Mesenchymal stem cell (in vitro differentiated cells and primary cell): ENCODE measurements around the gene TGFBR1.
A peak's percentile ranks its signal among the peaks of the same experiment; 100 is the strongest.

Experiments used
- DNase-seq: peaks from one replicate; pipeline ENCODE4 v3.0.0-alpha.2; 2013
- H2AFZ ChIP-seq: one replicate; pipeline ENCODE4 v1.6.1; 2013; ENCODE audit warnings: low read depth, mild to moderate bottlenecking, control low read depth, inconsistent platforms, low read length, moderate library complexity
- H2AK5ac ChIP-seq: 2 replicates; pipeline ENCODE4 v1.6.1; 2013; ENCODE audit warnings: low read length, moderate library complexity, mild to moderate bottlenecking, inconsistent platforms; ENCODE audit not compliant: severe bottlenecking
- H2BK120ac ChIP-seq: one replicate; pipeline ENCODE4 v1.6.1; 2013; ENCODE audit warnings: low read depth, mild to moderate bottlenecking, inconsistent platforms, low read length, moderate library complexity
- H2BK12ac ChIP-seq, 2 experiments: one replicate each; pipeline ENCODE4 v1.6.1; 2013; ENCODE audit warnings: inconsistent platforms in 2 of 2, low read length in 2 of 2, mild to moderate bottlenecking in 2 of 2, moderate library complexity in 2 of 2, control low read depth in 1 of 2
- H2BK15ac ChIP-seq: one replicate; pipeline ENCODE4 v1.6.1; 2013; ENCODE audit warnings: mild to moderate bottlenecking, low read depth, inconsistent platforms; ENCODE audit not compliant: poor library complexity, severe bottlenecking
- H2BK5ac ChIP-seq: 2 replicates; pipeline ENCODE4 v1.6.1; 2013; ENCODE audit warnings: low read depth, mild to moderate bottlenecking, low read length, control low read depth, inconsistent platforms; ENCODE audit not compliant: poor library complexity, severe bottlenecking
- H3K14ac ChIP-seq, 2 experiments: one replicate each; pipeline ENCODE4 v1.6.1; 2013; ENCODE audit warnings: inconsistent platforms in 2 of 2, low read length in 2 of 2, control low read depth in 1 of 2, mild to moderate bottlenecking in 1 of 2, moderate library complexity in 1 of 2
- H3K18ac ChIP-seq, 2 experiments: one replicate each; pipeline ENCODE4 v1.6.1; 2013; ENCODE audit warnings: inconsistent platforms in 2 of 2, low read length in 2 of 2, control low read depth in 1 of 2, low read depth in 1 of 2, mild to moderate bottlenecking in 1 of 2
- H3K23ac ChIP-seq, 2 experiments: one replicate each; pipeline ENCODE4 v1.6.1; 2013; ENCODE audit warnings: inconsistent platforms in 2 of 2, low read length in 2 of 2, mild to moderate bottlenecking in 2 of 2, moderate library complexity in 2 of 2, control low read depth in 1 of 2
- H3K27ac ChIP-seq: 2 replicates; pipeline ENCODE4 v1.5.1; 2013; ENCODE audit warnings: mild to moderate bottlenecking, moderate library complexity, low read length, control low read depth, inconsistent platforms; ENCODE audit not compliant: poor library complexity, severe bottlenecking
- H3K27me3 ChIP-seq, 2 experiments: 2 replicates each; pipeline versions ENCODE4 v1.6.1 to v1.7.0; 2013; ENCODE audit warnings: low read length in 2 of 2, mild to moderate bottlenecking in 2 of 2, moderate library complexity in 2 of 2, control low read depth in 1 of 2, inconsistent platforms in 1 of 2; ENCODE audit not compliant: control insufficient read depth in 1 of 2, insufficient read depth in 1 of 2
- H3K36me3 ChIP-seq, 2 experiments: 2 replicates each; pipeline versions ENCODE4 v1.6.1 to v1.7.0; 2013; ENCODE audit warnings: low read length in 2 of 2, control low read depth in 1 of 2, inconsistent platforms in 1 of 2, low read depth in 1 of 2, mild to moderate bottlenecking in 1 of 2; ENCODE audit not compliant: insufficient read depth in 2 of 2, control insufficient read depth in 1 of 2
- H3K4ac ChIP-seq, 2 experiments: one replicate each; pipeline ENCODE4 v1.6.1; 2013; ENCODE audit warnings: inconsistent platforms in 2 of 2, low read length in 2 of 2, mild to moderate bottlenecking in 2 of 2, moderate library complexity in 2 of 2, control low read depth in 1 of 2, low read depth in 1 of 2
- H3K4me1 ChIP-seq: 2 replicates; pipeline ENCODE4 v1.6.1; 2013; ENCODE audit warnings: low read depth, low read length, control low read depth; ENCODE audit not compliant: control insufficient read depth, insufficient read depth
- H3K4me2 ChIP-seq: 2 replicates; pipeline ENCODE4 v1.6.1; 2013; ENCODE audit warnings: low read length, mild to moderate bottlenecking, inconsistent platforms; ENCODE audit not compliant: poor library complexity, severe bottlenecking
- H3K4me3 ChIP-seq, 2 experiments: 2 replicates each; pipeline versions ENCODE4 v1.5.1 to v1.7.0; 2013; ENCODE audit warnings: low read length in 2 of 2, mild to moderate bottlenecking in 2 of 2, control low read depth in 1 of 2, low read depth in 1 of 2; ENCODE audit not compliant: insufficient read depth in 1 of 2
- H3K79me1 ChIP-seq: replicated peaks from 2 replicates; pipeline ENCODE4 v1.6.1; 2013; ENCODE audit warnings: mild to moderate bottlenecking, control low read depth, low read length, inconsistent platforms; ENCODE audit not compliant: poor library complexity, severe bottlenecking
- H3K9ac ChIP-seq: 2 replicates; pipeline ENCODE4 v1.7.0; 2013; ENCODE audit warnings: mild to moderate bottlenecking, low read length, moderate library complexity
- H3K9me3 ChIP-seq: 2 replicates; pipeline ENCODE4 v1.7.0; 2013; ENCODE audit warnings: mild to moderate bottlenecking, low read length; ENCODE audit not compliant: control insufficient read depth
- H4K8ac ChIP-seq: one replicate; pipeline ENCODE4 v1.6.1; 2013; ENCODE audit warnings: inconsistent platforms, mild to moderate bottlenecking, low read length, moderate library complexity
- H4K91ac ChIP-seq: one replicate; pipeline ENCODE4 v1.6.1; 2013; ENCODE audit warnings: mild to moderate bottlenecking, low read length, inconsistent platforms
- WGBS: methylation state at CpG from one replicate; pipeline ENCODE4 v1.1.7; 2013; ENCODE audit warnings: mixed read lengths; 5-methylcytosine and 5-hydroxymethylcytosine counted together

TGFBR1 gene

GRCh38 chr9:99184110-99184474 is 79.2 kb downstream of the TGFBR1 start:
- Histone ChIP-seq H3K18ac (no peak overlapping the region), H3K4ac (no peak overlapping the region), H3K27me3 (peaks cover 8 to 36% of the 10 kb centered on the region in 2 experiments), H3K4me1 (peaks cover 9% of the 10 kb centered on the region), H4K91ac (no peak overlapping the region), H2BK12ac (no peak overlapping the region), H3K79me1 (no peaks in the 10 kb centered on the region), H2AK5ac (no peak overlapping the region), H3K4me2 (no peak overlapping the region), H3K23ac (no peak overlapping the region), H3K27ac (no peak overlapping the region), H2BK15ac (no peak overlapping the region), H3K9ac (peak overlapping the region; percentile 31), H2BK5ac (no peak overlapping the region), H4K8ac (no peak overlapping the region), H3K9me3 (no peaks in the 10 kb centered on the region), H2BK120ac (no peak overlapping the region), H3K36me3 (no peaks in the 10 kb centered on the region), H2AFZ (no peak overlapping the region), H3K4me3 (no peak overlapping the region), H3K14ac (no peak overlapping the region)
- DNase-seq: no peak
- 69% methylated on average over 8 of the region's 10 CpGs for WGBS

- peak overlapping the region in 1 of 2 experiments; percentile 4 for H3K18ac ChIP-seq
- no peak overlapping the region for H3K27ac ChIP-seq
- H3K79me1 ChIP-seq: no peaks in the 10 kb centered on the region
- peak overlapping the region; percentile 3 for H4K91ac ChIP-seq
- WGBS: 53% methylated on average over 27 of the region's 29 CpGs
- no peak overlapping the region for H3K23ac ChIP-seq
- no peak overlapping the region for H2BK15ac ChIP-seq
- H2BK120ac ChIP-seq: no peak overlapping the region
- peak overlapping the region; percentile 14 for H4K8ac ChIP-seq
- H3K9ac ChIP-seq: peak overlapping the region; percentile 76
- peak; percentile 86 for DNase-seq
- H3K36me3 ChIP-seq: no peaks in the 10 kb centered on the region
- peak overlapping the region in 1 of 2 experiments; percentile 73 for H3K4me3 ChIP-seq
- peak overlapping the region in 1 of 2 experiments; percentile 33 for H2BK12ac ChIP-seq
- H3K9me3 ChIP-seq: no peaks in the 10 kb centered on the region
- H3K4ac ChIP-seq: peak overlapping the region in 1 of 2 experiments; percentile 9
- no peak overlapping the region for H3K4me2 ChIP-seq
- H2AFZ ChIP-seq: peak overlapping the region; percentile 16
- peak overlapping the region in 1 of 2 experiments; percentile 88 for H3K14ac ChIP-seq
- H2AK5ac ChIP-seq: no peak overlapping the region
- H3K4me1 ChIP-seq: peaks cover 9% of the 10 kb centered on the region
- peaks cover 13 to 36% of the 10 kb centered on the region in 2 experiments for H3K27me3 ChIP-seq
- no peak overlapping the region for H2BK5ac ChIP-seq
These were observed 79.8 kb downstream of the TGFBR1 start for GRCh38 chr9:99184475-99185347.

GRCh38 chr9:99185348-99185632 is 80.4 kb downstream of the TGFBR1 start:
- no peak for DNase-seq
- peaks cover 17 to 42% of the 10 kb centered on the region in 2 experiments for H3K27me3 ChIP-seq

GRCh38 chr9:99185934-99186333 is 81.0 kb downstream of the TGFBR1 start:
- H2BK12ac ChIP-seq: no peak overlapping the region
- H3K23ac ChIP-seq: no peak overlapping the region
- H3K18ac ChIP-seq: no peak overlapping the region
- H3K4ac ChIP-seq: no peak overlapping the region
- no peak overlapping the region for H2BK5ac ChIP-seq
- H3K9me3 ChIP-seq: no peaks in the 10 kb centered on the region
- no peak overlapping the region for H3K9ac ChIP-seq
- H2AFZ ChIP-seq: no peak overlapping the region
- H3K79me1 ChIP-seq: no peaks in the 10 kb centered on the region
- no peak overlapping the region for H3K27ac ChIP-seq
- H3K36me3 ChIP-seq: no peaks in the 10 kb centered on the region
- no peak overlapping the region for H2AK5ac ChIP-seq
- H3K4me1 ChIP-seq: peaks cover 9% of the 10 kb centered on the region
- no peak overlapping the region for H3K4me2 ChIP-seq
- WGBS: 87% methylated on average over 4 of the region's 5 CpGs
- H4K8ac ChIP-seq: no peak overlapping the region
- H4K91ac ChIP-seq: no peak overlapping the region
- no peak for DNase-seq
- H3K14ac ChIP-seq: no peak overlapping the region
- no peak overlapping the region for H2BK120ac ChIP-seq
- peaks cover 21 to 43% of the 10 kb centered on the region in 2 experiments for H3K27me3 ChIP-seq
- H2BK15ac ChIP-seq: no peak overlapping the region
- H3K4me3 ChIP-seq: no peak overlapping the region

More at GRCh38 chr9:99185348-99185632, 80.4 kb downstream of the TGFBR1 start:
- Histone ChIP-seq H2BK12ac (no peak overlapping the region), H3K36me3 (no peaks in the 10 kb centered on the region), H2AFZ (no peak overlapping the region), H3K4me1 (peaks cover 9% of the 10 kb centered on the region), H4K8ac (no peak overlapping the region), H3K14ac (no peak overlapping the region), H3K4me3 (peak overlapping the region in 1 of 2 experiments; percentile 73), H2BK5ac (no peak overlapping the region), H2AK5ac (no peak overlapping the region), H3K4ac (no peak overlapping the region), H3K23ac (no peak overlapping the region), H2BK120ac (no peak overlapping the region), H3K27ac (no peak overlapping the region), H2BK15ac (no peak overlapping the region), H3K9me3 (no peaks in the 10 kb centered on the region), H3K18ac (peak overlapping the region in 1 of 2 experiments; percentile 4), H3K4me2 (no peak overlapping the region), H3K79me1 (no peaks in the 10 kb centered on the region), H4K91ac (no peak overlapping the region), H3K9ac (peak overlapping the region; percentile 76)
- WGBS: 88% methylated on average over 5 of the region's 5 CpGs
